Mesendoderm (in vitro differentiated cells): Measurements from ENCODE around the gene WWTR1.
A peak's percentile ranks its signal among the peaks of the same experiment; 100 is the strongest.

Experiments used
- DNase-seq: peaks from one replicate; pipeline ENCODE4 v3.0.0; 2013
- H2AK5ac ChIP-seq: 2 replicates; pipeline ENCODE4 v1.6.1; 2013; ENCODE audit warnings: low read length, inconsistent platforms
- H2BK120ac ChIP-seq: 2 replicates; pipeline ENCODE4 v1.6.1; 2013; ENCODE audit warnings: low read depth, mild to moderate bottlenecking, low read length, moderate library complexity, mixed read lengths
- H2BK15ac ChIP-seq: replicated peaks from 2 replicates; pipeline ENCODE4 v1.6.1; 2013; ENCODE audit warnings: low read depth, mild to moderate bottlenecking, moderate library complexity
- H2BK5ac ChIP-seq: 2 replicates; pipeline ENCODE4 v1.6.1; 2013; ENCODE audit warnings: low read length, inconsistent platforms
- H3K18ac ChIP-seq: 2 replicates; pipeline ENCODE4 v1.6.1; 2013; ENCODE audit warnings: mild to moderate bottlenecking, low read length, mixed read lengths
- H3K23ac ChIP-seq: one replicate; pipeline ENCODE4 v1.6.1; 2013; ENCODE audit warnings: low read length
- H3K27ac ChIP-seq: 2 replicates; pipeline ENCODE4 v1.5.1; 2013; ENCODE audit warnings: low read depth, mild to moderate bottlenecking, inconsistent platforms, low read length, moderate library complexity
- H3K27me3 ChIP-seq: 2 replicates; pipeline ENCODE4 v1.6.1; 2013; ENCODE audit warnings: low read length, control low read depth, mild to moderate bottlenecking, inconsistent platforms; ENCODE audit not compliant: insufficient read depth, poor library complexity
- H3K36me3 ChIP-seq: 2 replicates; pipeline ENCODE4 v1.6.1; 2013; ENCODE audit warnings: low read length, inconsistent platforms; ENCODE audit not compliant: control insufficient read depth, insufficient read depth
- H3K4ac ChIP-seq: one replicate; pipeline ENCODE4 v1.6.1; 2013; ENCODE audit warnings: low read depth, mild to moderate bottlenecking, low read length, moderate library complexity
- H3K4me1 ChIP-seq: 2 replicates; pipeline ENCODE4 v1.6.1; 2013; ENCODE audit warnings: low read depth, low read length, inconsistent platforms; ENCODE audit not compliant: control insufficient read depth
- H3K4me2 ChIP-seq: 2 replicates; pipeline ENCODE4 v1.6.1; 2013; ENCODE audit warnings: low read length
- H3K4me3 ChIP-seq: 2 replicates; pipeline ENCODE4 v1.5.1; 2013; ENCODE audit warnings: mild to moderate bottlenecking, low read length
- H3K56ac ChIP-seq: one replicate; pipeline ENCODE4 v1.6.1; 2013; ENCODE audit warnings: low read length
- H3K79me1 ChIP-seq: 2 replicates; pipeline ENCODE4 v1.6.1; 2013; ENCODE audit warnings: low read length, inconsistent platforms
- H3K79me2 ChIP-seq: 2 replicates; pipeline ENCODE4 v1.6.1; 2013; ENCODE audit warnings: mild to moderate bottlenecking, low read length; ENCODE audit not compliant: control insufficient read depth, insufficient read depth
- H3K9ac ChIP-seq: 2 replicates; pipeline ENCODE4 v1.6.1; 2013; ENCODE audit warnings: low read length, inconsistent platforms
- H4K5ac ChIP-seq: one replicate; pipeline ENCODE4 v1.6.1; 2013; ENCODE audit warnings: low read length
- H4K8ac ChIP-seq: one replicate; pipeline ENCODE4 v1.6.1; 2013; ENCODE audit warnings: low read depth, mild to moderate bottlenecking, control low read depth, low read length, moderate library complexity
- WGBS: extraction: QIAGEN DNeasy Blood & Tissue Kit; methylation state at CpG from one replicate; pipeline ENCODE4 v1.1.7; 2013; ENCODE audit warnings: low lambda C conversion rate, missing lambda C conversion rate; ENCODE audit not compliant: insufficient coverage; ENCODE audit errors: extremely low coverage; 5-methylcytosine and 5-hydroxymethylcytosine counted together

WWTR1 gene

DNA sequence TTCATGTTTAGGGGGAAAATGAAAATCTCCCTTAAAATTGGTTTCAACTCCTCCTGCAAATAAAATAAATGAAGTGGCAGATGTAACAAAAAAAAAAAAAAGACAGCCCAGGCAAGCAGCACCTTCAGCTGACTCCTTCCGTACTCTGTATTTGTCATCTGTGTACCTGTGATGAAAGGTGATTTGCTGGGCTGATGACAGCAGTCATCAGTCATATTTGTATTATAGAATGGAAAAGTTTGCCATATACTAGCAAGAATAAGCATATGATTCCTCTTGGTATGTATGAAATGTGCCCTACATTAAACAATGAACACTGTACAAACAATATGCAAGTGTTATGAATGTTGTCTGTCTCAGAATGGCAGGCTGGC lies 44.1 kb upstream of the WWTR1 start:
- no peak overlapping the region for H3K4ac ChIP-seq
- H4K8ac ChIP-seq = no peak overlapping the region
- H2BK15ac ChIP-seq = no peak overlapping the region
- H2AK5ac ChIP-seq = no peak overlapping the region
- H3K79me2 ChIP-seq = no peaks in the 10 kb centered on the region
- H3K56ac ChIP-seq = no peak overlapping the region
- H3K36me3 ChIP-seq = no peaks in the 10 kb centered on the region
- no peak overlapping the region for H4K5ac ChIP-seq
- WGBS = no CpG with 5 or more reads among the region's 1 CpG
- H3K27ac ChIP-seq = no peak overlapping the region
- no peaks in the 10 kb centered on the region for H3K27me3 ChIP-seq
- H3K79me1 ChIP-seq = no peaks in the 10 kb centered on the region
- no peak overlapping the region for H3K9ac ChIP-seq
- H3K4me3 ChIP-seq = no peak overlapping the region
- H2BK120ac ChIP-seq = no peak overlapping the region
- H3K18ac ChIP-seq = no peak overlapping the region
- H3K4me1 ChIP-seq = no peaks in the 10 kb centered on the region
- H3K23ac ChIP-seq = no peak overlapping the region
- DNase-seq = no peak
- no peak overlapping the region for H3K4me2 ChIP-seq
- no peak overlapping the region for H2BK5ac ChIP-seq

DNA sequence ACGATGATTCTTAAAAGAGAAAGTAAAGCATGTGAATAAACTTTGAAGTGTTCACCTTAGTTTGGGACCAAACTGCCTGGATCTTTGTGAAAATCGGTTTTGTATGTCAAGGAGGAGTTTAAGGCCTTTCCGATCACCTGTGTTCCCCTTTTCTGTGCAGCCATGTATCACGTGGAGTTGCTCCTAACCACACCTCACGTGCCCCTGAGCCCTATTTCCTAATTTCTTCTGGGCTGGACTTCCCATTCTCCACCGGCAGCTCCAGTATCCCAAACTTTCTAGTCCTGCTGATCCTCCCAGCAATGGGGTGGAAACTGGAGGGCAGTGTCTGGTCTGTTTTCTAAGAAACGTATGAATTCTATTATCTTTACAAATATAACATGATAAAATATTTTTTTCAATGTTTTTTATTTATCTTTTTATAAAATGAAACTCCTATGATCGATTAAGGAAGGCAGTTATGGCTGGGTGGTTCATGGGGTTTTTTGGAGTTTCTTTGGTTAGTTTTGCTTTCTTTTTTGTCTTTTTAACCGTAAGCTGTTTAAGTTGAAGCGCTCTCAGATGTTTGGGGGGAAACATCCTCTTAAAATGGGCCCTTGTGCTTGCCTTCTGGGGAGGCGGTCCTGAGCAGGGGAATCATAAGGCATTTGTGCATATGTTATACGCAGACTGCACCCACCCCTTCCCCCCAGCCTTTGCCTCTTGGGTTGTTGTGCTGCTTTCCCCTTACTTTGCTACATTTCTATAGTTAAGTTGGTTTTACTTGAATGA lies 43.6 kb upstream of the WWTR1 start:
- H3K79me1 ChIP-seq = no peaks in the 10 kb centered on the region
- no peak overlapping the region for H3K4me2 ChIP-seq
- no peak overlapping the region for H3K4me3 ChIP-seq
- H3K18ac ChIP-seq = no peak overlapping the region
- no peaks in the 10 kb centered on the region for H3K36me3 ChIP-seq
- H4K8ac ChIP-seq = no peak overlapping the region
- no CpG with 5 or more reads among the region's 12 CpGs for WGBS
- no peak overlapping the region for H3K27ac ChIP-seq
- no peak overlapping the region for H2BK120ac ChIP-seq
- no peak overlapping the region for H2BK5ac ChIP-seq
- no peak overlapping the region for H2BK15ac ChIP-seq
- H3K4ac ChIP-seq = no peak overlapping the region
- H3K56ac ChIP-seq = no peak overlapping the region
- H4K5ac ChIP-seq = no peak overlapping the region
- no peak overlapping the region for H3K23ac ChIP-seq
- no peak for DNase-seq
- H2AK5ac ChIP-seq = no peak overlapping the region
- H3K27me3 ChIP-seq = no peaks in the 10 kb centered on the region
- no peaks in the 10 kb centered on the region for H3K79me2 ChIP-seq
- H3K4me1 ChIP-seq = no peaks in the 10 kb centered on the region
- no peak overlapping the region for H3K9ac ChIP-seq

- H2BK5ac ChIP-seq = no peak overlapping the region
- H3K27me3 ChIP-seq = no peaks in the 10 kb centered on the region
- H3K79me2 ChIP-seq = no peaks in the 10 kb centered on the region
- WGBS = no CpG with 5 or more reads among the region's 3 CpGs
- H2BK15ac ChIP-seq = no peak overlapping the region
- H3K56ac ChIP-seq = no peak overlapping the region
- no peak overlapping the region for H3K4me2 ChIP-seq
- H3K79me1 ChIP-seq = no peaks in the 10 kb centered on the region
- H3K27ac ChIP-seq = no peak overlapping the region
- no peak overlapping the region for H3K9ac ChIP-seq
- H2AK5ac ChIP-seq = no peak overlapping the region
- no peaks in the 10 kb centered on the region for H3K4me1 ChIP-seq
- no peak overlapping the region for H3K4me3 ChIP-seq
- H3K4ac ChIP-seq = no peak overlapping the region
- no peak overlapping the region for H4K8ac ChIP-seq
- no peaks in the 10 kb centered on the region for H3K36me3 ChIP-seq
- peak; percentile 29 for DNase-seq
- no peak overlapping the region for H4K5ac ChIP-seq
- H3K23ac ChIP-seq = no peak overlapping the region
- H2BK120ac ChIP-seq = no peak overlapping the region
- H3K18ac ChIP-seq = no peak overlapping the region
Measured at GRCh38 chr3:149688122-149688757, 30.4 kb upstream of the WWTR1 start.

DNA sequence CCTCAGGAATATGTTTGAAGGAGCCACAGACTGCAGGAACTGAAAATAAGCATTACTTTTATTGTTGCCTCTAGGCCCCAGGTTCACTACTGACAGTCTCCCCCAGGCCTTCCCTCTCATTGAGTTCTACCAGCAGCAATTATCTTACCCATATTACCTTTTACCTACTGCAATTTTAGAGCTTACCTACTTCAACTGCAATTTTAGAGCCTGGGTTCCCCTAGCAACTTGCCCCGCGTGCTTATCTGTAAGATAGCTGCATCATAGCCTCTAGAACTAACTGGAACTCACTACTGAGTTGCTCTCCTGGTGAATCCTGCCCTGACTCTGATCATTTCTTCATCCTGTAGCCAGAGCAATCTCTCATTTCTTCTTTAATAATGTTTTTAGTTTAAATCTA lies 29.2 kb upstream of the WWTR1 start:
- WGBS = no CpG with 5 or more reads among the region's 2 CpGs
- H3K36me3 ChIP-seq = no peaks in the 10 kb centered on the region
- no peak overlapping the region for H4K5ac ChIP-seq

DNA sequence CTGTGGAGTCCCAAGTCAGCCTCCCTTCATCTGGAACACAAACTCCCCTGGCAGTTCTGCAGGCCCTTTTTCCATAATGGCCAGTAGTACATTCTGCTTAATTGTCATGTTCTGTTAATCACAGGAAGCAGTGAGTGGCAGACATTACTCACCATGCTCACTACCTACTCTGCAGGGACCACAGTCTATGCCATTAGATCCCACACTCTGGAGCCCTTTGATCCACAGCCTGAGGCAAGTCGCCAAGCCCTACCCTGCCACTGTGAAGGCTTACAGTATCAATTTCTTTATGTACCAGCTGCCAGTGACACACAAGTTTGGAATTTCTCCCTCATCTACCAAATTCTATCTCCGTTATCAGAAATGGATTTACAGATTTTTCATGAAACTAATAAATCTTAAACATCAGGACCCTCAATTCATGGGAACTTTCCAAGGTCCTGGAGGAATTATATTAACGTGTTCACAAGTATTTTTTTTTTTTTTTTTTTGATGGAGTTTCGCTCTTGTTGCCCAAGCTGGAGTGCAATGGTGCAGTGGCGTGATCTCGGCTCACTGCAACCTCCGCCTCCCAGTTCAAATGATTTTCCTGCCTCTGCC lies 20.6 kb upstream of the WWTR1 start:
- Histone ChIP-seq H3K79me1 (no peaks in the 10 kb centered on the region), H3K4me3 (no peak overlapping the region), H3K36me3 (no peaks in the 10 kb centered on the region), H2BK15ac (no peak overlapping the region), H3K23ac (no peak overlapping the region), H3K4me1 (no peaks in the 10 kb centered on the region), H3K79me2 (no peaks in the 10 kb centered on the region), H4K8ac (no peak overlapping the region), H4K5ac (no peak overlapping the region), H2BK5ac (no peak overlapping the region), H3K9ac (no peak overlapping the region), H3K18ac (no peak overlapping the region), H2AK5ac (no peak overlapping the region), H2BK120ac (no peak overlapping the region), H3K27me3 (no peaks in the 10 kb centered on the region), H3K4me2 (no peak overlapping the region), H3K27ac (no peak overlapping the region), H3K56ac (no peak overlapping the region), H3K4ac (no peak overlapping the region)
- no CpG with 5 or more reads among the region's 7 CpGs for WGBS
- DNase-seq = peak; percentile 64

More for the DNA sequence above, 29.2 kb upstream of the WWTR1 start:
- no peak overlapping the region for H3K23ac ChIP-seq
- H3K27ac ChIP-seq = no peak overlapping the region
- H3K18ac ChIP-seq = no peak overlapping the region
- H2AK5ac ChIP-seq = no peak overlapping the region
- no peak overlapping the region for H2BK15ac ChIP-seq
- no peak overlapping the region for H3K9ac ChIP-seq
- H3K4ac ChIP-seq = no peak overlapping the region
- no peaks in the 10 kb centered on the region for H3K4me1 ChIP-seq
- no peak overlapping the region for H3K56ac ChIP-seq
- no peak overlapping the region for H3K4me2 ChIP-seq
- H4K8ac ChIP-seq = no peak overlapping the region
- H3K79me1 ChIP-seq = no peaks in the 10 kb centered on the region
- H2BK5ac ChIP-seq = no peak overlapping the region
- no peak for DNase-seq
- no peak overlapping the region for H3K4me3 ChIP-seq
- H2BK120ac ChIP-seq = no peak overlapping the region
- no peaks in the 10 kb centered on the region for H3K27me3 ChIP-seq
- no peaks in the 10 kb centered on the region for H3K79me2 ChIP-seq
